ENCODE data around the gene PTMS. TPM values are rescaled to one million over a fixed set of nuclear protein-coding genes. Genes with fewer than 3 reads are reported as not detected.

Gene PTMS
- total RNA-seq, 1 donor from 2014 or later = 134 TPM

- Histone ChIP-seq H3K4me1 (peaks cover 41% of the 10 kb centered on the region), H3F3A (ENCODE audit: low read depth) (peaks cover 70% of the 10 kb centered on the region), H3K27me3 (no peaks in the 10 kb centered on the region), H3K36me3 (no peaks in the 10 kb centered on the region), H3K27ac (peak overlapping the region; percentile 92), H3K4me3 (no peak overlapping the region), H2AFZ (replicated peaks) (no peak overlapping the region), H3K9me3 (ENCODE audit: low read depth) (no peaks in the 10 kb centered on the region), H3K4me2 (peak overlapping the region; percentile 55), H4K20me1 (ENCODE audit: low read depth) (peaks cover 16% of the 10 kb centered on the region), H3K79me2 (ENCODE audit: low read depth) (peaks cover 45% of the 10 kb centered on the region), H3K9ac (no peak overlapping the region)
- peaks cover 5% of the 10 kb centered on the region for H3K36me3 Mint-ChIP-seq
- peak overlapping the region; percentile 100 for H3K27ac Mint-ChIP-seq
- no peaks in the 10 kb centered on the region for H3K9me3 Mint-ChIP-seq
- H3K4me3 Mint-ChIP-seq = peak overlapping the region; percentile 82
- no peak for DNase-seq (ENCODE audit: low spot score)
- no peak for TF ChIP-seq CTCF (IDR thresholded peaks at IDR 0.05)
- no peak for TF ChIP-seq EZH2phosphoT487 (IDR thresholded peaks at IDR 0.05)
- TF ChIP-seq EZH2 (IDR thresholded peaks at IDR 0.05) = no peak
- peaks cover 18% of the 10 kb centered on the region for H3K27me3 Mint-ChIP-seq (ENCODE audit: insufficient read depth, low read depth)
- peaks cover 63% of the 10 kb centered on the region for H3K4me1 Mint-ChIP-seq
Observed at GRCh38 chr12:6763380-6763779, 2.8 kb upstream of the PTMS start.

GRCh38 chr12:6764011-6764828, 1.9 kb upstream of the PTMS start:
- Histone ChIP-seq H3K4me2 (peak overlapping the region; percentile 89), H3K36me3 (no peaks in the 10 kb centered on the region), H3F3A (ENCODE audit: low read depth) (peaks cover 70% of the 10 kb centered on the region), H3K27me3 (no peaks in the 10 kb centered on the region), H3K4me3 (peak overlapping the region; percentile 100), H3K27ac (peak overlapping the region; percentile 92), H3K4me1 (peaks cover 34% of the 10 kb centered on the region), H3K9me3 (ENCODE audit: low read depth) (no peaks in the 10 kb centered on the region), H2AFZ (replicated peaks) (no peak overlapping the region), H3K9ac (no peak overlapping the region), H3K79me2 (ENCODE audit: low read depth) (peaks cover 53% of the 10 kb centered on the region), H4K20me1 (ENCODE audit: low read depth) (peaks cover 23% of the 10 kb centered on the region)
- peaks cover 63% of the 10 kb centered on the region for H3K4me1 Mint-ChIP-seq
- TF ChIP-seq CTCF (IDR thresholded peaks at IDR 0.05) (no peak), EZH2phosphoT487 (IDR thresholded peaks at IDR 0.05) (no peak), EZH2 (IDR thresholded peaks at IDR 0.05) (no peak)
- peak; percentile 97 for DNase-seq (ENCODE audit: low spot score)
- no peaks in the 10 kb centered on the region for H3K9me3 Mint-ChIP-seq
- H3K27ac Mint-ChIP-seq = peak overlapping the region; percentile 100
- H3K27me3 Mint-ChIP-seq (ENCODE audit: insufficient read depth, low read depth) = peaks cover 20% of the 10 kb centered on the region
- H3K4me3 Mint-ChIP-seq = peak overlapping the region; percentile 82
- H3K36me3 Mint-ChIP-seq = peaks cover 6% of the 10 kb centered on the region

- H3K27me3 ChIP-seq = no peaks in the 10 kb centered on the region
- peaks cover 32% of the 10 kb centered on the region for H4K20me1 ChIP-seq (ENCODE audit: low read depth)
- TF ChIP-seq EZH2 (IDR thresholded peaks at IDR 0.05) (no peak), EZH2phosphoT487 (IDR thresholded peaks at IDR 0.05) (no peak), CTCF (IDR thresholded peaks at IDR 0.05) (no peak)
- H3F3A ChIP-seq (ENCODE audit: low read depth) = peaks cover 71% of the 10 kb centered on the region
- H3K9me3 Mint-ChIP-seq = no peaks in the 10 kb centered on the region
- peaks cover 63% of the 10 kb centered on the region for H3K79me2 ChIP-seq (ENCODE audit: low read depth)
- peak overlapping the region; percentile 100 for H3K4me3 ChIP-seq
- H2AFZ ChIP-seq (replicated peaks) = no peak overlapping the region
- DNase-seq (ENCODE audit: low spot score) = peak; percentile 41
- H3K4me1 Mint-ChIP-seq = peaks cover 62% of the 10 kb centered on the region
- H3K27me3 Mint-ChIP-seq (ENCODE audit: insufficient read depth, low read depth) = peaks cover 20% of the 10 kb centered on the region
- peak overlapping the region; percentile 61 for H3K27ac Mint-ChIP-seq
- peak overlapping the region; percentile 89 for H3K4me2 ChIP-seq
- H3K9me3 ChIP-seq (ENCODE audit: low read depth) = no peaks in the 10 kb centered on the region
- H3K4me3 Mint-ChIP-seq = peak overlapping the region; percentile 82
- no peaks in the 10 kb centered on the region for H3K36me3 ChIP-seq
- peaks cover 10% of the 10 kb centered on the region for H3K36me3 Mint-ChIP-seq
- peak overlapping the region; percentile 83 for H3K27ac ChIP-seq
- peaks cover 34% of the 10 kb centered on the region for H3K4me1 ChIP-seq
- H3K9ac ChIP-seq = no peak overlapping the region
Observed at GRCh38 chr12:6765048-6765633, 1.0 kb upstream of the PTMS start.

All from neural progenitor cell (in vitro differentiated cells).